Loucy (cell line): ENCODE data around the gene ZSCAN5A.

Experiments
- H2AFZ ChIP-seq: fragments of 200-600 bp; sonication (generic); 2 replicates; pipeline ENCODE4 v1.6.0; 2016; ENCODE audit warnings: antibody characterized with exemption, mild to moderate bottlenecking, low read length, moderate library complexity
- H3F3A ChIP-seq: fragments of 200-600 bp; 2 replicates; pipeline ENCODE4 v1.6.0; 2016; ENCODE audit warnings: antibody characterized with exemption, low read depth, mild to moderate bottlenecking
- H3K27me3 ChIP-seq: fragments of 200-600 bp; sonication (generic); 2 replicates; pipeline ENCODE4 v1.6.1; 2014; ENCODE audit warnings: low read length, mild to moderate bottlenecking; ENCODE audit not compliant: insufficient read depth, poor library complexity, severe bottlenecking
- H3K36me3 ChIP-seq: fragments of 200-600 bp; sonication (generic); 2 replicates; pipeline ENCODE4 v1.6.1; 2016; ENCODE audit warnings: low read length; ENCODE audit not compliant: insufficient read depth
- H3K4me1 ChIP-seq: fragments of 200-600 bp; sonication (generic); 2 replicates; pipeline ENCODE4 v1.5.1; 2014; ENCODE audit warnings: low read length, mild to moderate bottlenecking; ENCODE audit not compliant: insufficient read depth, poor library complexity, severe bottlenecking
- H3K4me2 ChIP-seq: fragments of 200-600 bp; sonication (generic); 2 replicates; pipeline ENCODE4 v1.6.0; 2014; ENCODE audit warnings: antibody characterized with exemption, low read length, low read depth, mild to moderate bottlenecking; ENCODE audit not compliant: poor library complexity, severe bottlenecking
- H3K4me3 ChIP-seq: fragments of 200-600 bp; sonication (generic); 2 replicates; pipeline ENCODE4 v1.5.1; 2014; ENCODE audit warnings: low read length, mild to moderate bottlenecking, mixed read lengths; ENCODE audit not compliant: poor library complexity, severe bottlenecking
- H3K79me2 ChIP-seq: fragments of 200-600 bp; sonication (generic); 2 replicates; pipeline ENCODE4 v1.6.1; 2014; ENCODE audit warnings: low read length; ENCODE audit not compliant: insufficient read depth
- H3K9ac ChIP-seq: fragments of 200-600 bp; sonication (generic); 2 replicates; pipeline ENCODE4 v1.6.0; 2014; ENCODE audit warnings: mild to moderate bottlenecking, low read depth, low read length, moderate library complexity; ENCODE audit not compliant: poor library complexity, severe bottlenecking
- H3K9me2 ChIP-seq: fragments of 200-600 bp; sonication (generic); replicated peaks from 2 replicates; pipeline ENCODE4 v1.6.1; 2016; ENCODE audit warnings: low read depth, low read length, mixed read lengths
- H3K9me3 ChIP-seq: fragments of 200-600 bp; sonication (generic); 2 replicates; pipeline ENCODE4 v1.6.1; 2014; ENCODE audit warnings: mild to moderate bottlenecking, antibody characterized with exemption, low read length, low read depth; ENCODE audit not compliant: insufficient read depth
- H4K20me1 ChIP-seq: fragments of 200-600 bp; sonication (generic); 2 replicates; pipeline ENCODE4 v1.6.0; 2014; ENCODE audit warnings: antibody characterized with exemption, low read length, mild to moderate bottlenecking; ENCODE audit not compliant: insufficient read depth, poor library complexity, severe bottlenecking
- CTCF ChIP-seq: fragments of 200-600 bp; sonication (generic); conservative IDR thresholded peaks from 2 replicates; pipeline ENCODE4 v1.5.1; 2014; ENCODE audit warnings: mild to moderate bottlenecking, antibody characterized with exemption, low read length
- EZH2phosphoT487 ChIP-seq: fragments of 200-600 bp; IDR thresholded peaks from 2 replicates; pipeline ENCODE4 v1.6.1; 2018; ENCODE audit warnings: antibody characterized with exemption, mild to moderate bottlenecking, moderate library complexity, borderline replicate concordance

The ZSCAN5A gene

GRCh38 chr19:56294549-56294948 lies 20.1 kb downstream of the ZSCAN5A start:
- Histone ChIP-seq H3K4me3 (no peak overlapping the region), H3K36me3 (no peaks in the 10 kb centered on the region), H3K4me2 (no peak overlapping the region), H3K79me2 (no peaks in the 10 kb centered on the region), H3K9me3 (no peaks in the 10 kb centered on the region; the same call in 1 of the 2 replicates), H3K9me2 (no peaks in the 10 kb centered on the region), H3K27me3 (no peaks in the 10 kb centered on the region), H4K20me1 (no peaks in the 10 kb centered on the region), H3K9ac (no peak overlapping the region), H2AFZ (no peak overlapping the region), H3K4me1 (no peaks in the 10 kb centered on the region), H3F3A (no peaks in the 10 kb centered on the region)
- TF ChIP-seq EZH2phosphoT487 = no peak
- no peak for TF ChIP-seq CTCF

- no peak overlapping the region for H3K9ac ChIP-seq
- no peaks in the 10 kb centered on the region for H3F3A ChIP-seq
- no peak overlapping the region for H3K4me2 ChIP-seq
- no peaks in the 10 kb centered on the region for H3K27me3 ChIP-seq
- no peaks in the 10 kb centered on the region for H4K20me1 ChIP-seq
- no peaks in the 10 kb centered on the region for H3K9me2 ChIP-seq
- H3K4me1 ChIP-seq = no peaks in the 10 kb centered on the region
- H3K79me2 ChIP-seq = no peaks in the 10 kb centered on the region
- no peaks in the 10 kb centered on the region for H3K36me3 ChIP-seq
- no peak for TF ChIP-seq EZH2phosphoT487
- TF ChIP-seq CTCF = no peak
- no peaks in the 10 kb centered on the region; the same call in 1 of the 2 replicates for H3K9me3 ChIP-seq
- no peak overlapping the region for H2AFZ ChIP-seq
- no peak overlapping the region for H3K4me3 ChIP-seq
These were observed 22.8 kb downstream of the ZSCAN5A start for GRCh38 chr19:56291867-56292266.

- Histone ChIP-seq H3K4me2 (no peak overlapping the region), H3F3A (no peaks in the 10 kb centered on the region), H2AFZ (no peak overlapping the region), H3K36me3 (no peaks in the 10 kb centered on the region), H3K4me3 (no peak overlapping the region), H3K9ac (no peak overlapping the region), H3K9me2 (no peaks in the 10 kb centered on the region), H4K20me1 (no peaks in the 10 kb centered on the region), H3K27me3 (no peaks in the 10 kb centered on the region), H3K4me1 (no peaks in the 10 kb centered on the region), H3K9me3 (no peaks in the 10 kb centered on the region; the same call in 1 of the 2 replicates), H3K79me2 (no peaks in the 10 kb centered on the region)
- no peak for TF ChIP-seq CTCF
- no peak for TF ChIP-seq EZH2phosphoT487
These were observed 24.5 kb downstream of the ZSCAN5A start for GRCh38 chr19:56290104-56290503.
